HCT116 (cell line): ENCODE measurements around the gene CA4. TPM values are rescaled to one million over a fixed set of nuclear protein-coding genes. Genes with fewer than 3 reads are reported as not detected.

Experiments
- ATAC-seq: fragments of 200-7000 bp; cut with Tn5 transposase; 2 replicates; pipeline ENCODE4 v1.9.1; 2020; ENCODE audit warnings: mild to moderate bottlenecking, moderate library complexity
- BruUV-seq: library from RNA; stranded (reverse); fragments of 400-500 nt; replicated peaks from 2 replicates; lab custom pipeline; 2021; lab: Mats Ljungman, UMichigan
- CTCF ChIA-PET: fragments of 300-600 bp; sonication (Branson Sonifier 250); formaldehyde crosslinking; loops from one replicate; lab custom pipeline; 2021; ENCODE audit warnings: antibody characterized with exemption; lab: Charles Lee
- POLR2A ChIA-PET: fragments of 300-600, 350-600 bp; sonication (Branson Sonifier 250); formaldehyde crosslinking; loops from one replicate; lab custom pipeline; 2021; ENCODE audit warnings: antibody characterized with exemption; lab: Charles Lee
- RAD21 ChIA-PET, 2 experiments: fragments of 300-600 bp; sonication (Branson Sonifier 250); formaldehyde crosslinking; loops; one replicate each; lab custom pipeline; 2023; ENCODE audit warnings: low total read pairs in 2 of 2; ENCODE audit not compliant: uncharacterized antibody in 2 of 2, unreplicated experiment in 2 of 2, low non-redundant PET in 1 of 2; lab: Charles Lee
- DNase-seq: peaks from one replicate; pipeline ENCODE4 v3.0.0-alpha.2; 2010; ENCODE audit warnings: low read depth, low spot score
- H2AFZ ChIP-seq: fragments of 200-600 bp; shearing (Covaris generic), sonication (generic); 2 replicates; pipeline ENCODE4 v1.6.1; 2017; ENCODE audit warnings: low read depth, mixed run types, mixed read lengths, antibody characterized with exemption, low read length; ENCODE audit not compliant: poor library complexity, severe bottlenecking
- H3K27ac ChIP-seq: 2 replicates; pipeline ENCODE4 v1.5.1; 2012; ENCODE audit warnings: low read depth, low read length
- H3K27me3 ChIP-seq: fragments of 200-600 bp; sonication (generic); 2 replicates; pipeline ENCODE4 v1.6.1; 2016; ENCODE audit warnings: mixed run types, low read length, mixed read lengths; ENCODE audit not compliant: insufficient read depth
- H3K36me3 ChIP-seq, 2 experiments: fragments of 200-500 bp in 1 of 2; fragments of 200-600 bp in 1 of 2; sonication (Bioruptor generic) in 1 of 2; sonication (generic) in 1 of 2; 2 replicates each; pipeline versions ENCODE4 v1.5.1 to v1.6.1; 2014 to 2016; ENCODE audit warnings: low read length in 2 of 2, inconsistent platforms in 1 of 2, mixed read lengths in 1 of 2, mixed run types in 1 of 2; ENCODE audit not compliant: insufficient read depth in 2 of 2, control insufficient read depth in 1 of 2
- H3K4me1 ChIP-seq, 2 experiments: fragments of 200-600 bp in 1 of 2; sonication (generic) in 1 of 2; 2 replicates each; pipeline versions ENCODE4 v1.5.1 to v1.6.1; 2012 to 2017; ENCODE audit warnings: low read length in 2 of 2, inconsistent platforms in 1 of 2, mild to moderate bottlenecking in 1 of 2, mixed read lengths in 1 of 2, mixed run types in 1 of 2, moderate library complexity in 1 of 2; ENCODE audit not compliant: insufficient read depth in 2 of 2, control insufficient read depth in 1 of 2
- H3K4me2 ChIP-seq: fragments of 200-600 bp; sonication (generic); 2 replicates; pipeline ENCODE4 v1.6.1; 2017; ENCODE audit warnings: mixed run types, low read length, mixed read lengths
- H3K4me3 ChIP-seq, 2 experiments: fragments of 200-600 bp in 1 of 2; sonication (generic) in 1 of 2; replicated peaks in 1 of 2; 2 replicates each; pipeline ENCODE4 v1.5.1; 2011 to 2016; ENCODE audit warnings: low read length in 2 of 2, control low read depth in 1 of 2, low read depth in 1 of 2, mild to moderate bottlenecking in 1 of 2, mixed read lengths in 1 of 2, mixed run types in 1 of 2
- H3K79me2 ChIP-seq: fragments of 200-600 bp; sonication (generic); 2 replicates; pipeline ENCODE4 v1.6.1; 2017; ENCODE audit warnings: mild to moderate bottlenecking, mixed run types, low read length, moderate library complexity, mixed read lengths; ENCODE audit not compliant: insufficient read depth
- H3K9ac ChIP-seq: fragments of 200-600 bp; sonication (generic); 2 replicates; pipeline ENCODE4 v1.6.1; 2016; ENCODE audit warnings: low read length, mixed read lengths
- H3K9me2 ChIP-seq: fragments of 200-600 bp; sonication (generic), shearing (Covaris generic); 2 replicates; pipeline ENCODE4 v1.6.1; 2017; ENCODE audit warnings: mixed run types, mild to moderate bottlenecking, moderate library complexity; ENCODE audit not compliant: insufficient read depth
- H3K9me3 ChIP-seq, 2 experiments: fragments of 200-500 bp in 1 of 2; fragments of 200-600 bp in 1 of 2; sonication (Bioruptor generic) in 1 of 2; sonication (generic) in 1 of 2; 2 replicates each; pipeline ENCODE4 v1.6.1; 2014 to 2017; ENCODE audit warnings: low read length in 2 of 2, mixed read lengths in 2 of 2, inconsistent platforms in 1 of 2, low read depth in 1 of 2, mild to moderate bottlenecking in 1 of 2, mixed run types in 1 of 2, moderate library complexity in 1 of 2; ENCODE audit not compliant: control insufficient read depth in 1 of 2, insufficient read depth in 1 of 2
- H4K20me1 ChIP-seq: fragments of 200-600 bp; sonication (generic), shearing (Covaris generic); 2 replicates; pipeline ENCODE4 v1.6.1; 2017; ENCODE audit warnings: mixed run types, mild to moderate bottlenecking, moderate library complexity; ENCODE audit not compliant: insufficient read depth
- CBX3 ChIP-seq: IDR thresholded peaks from 2 replicates; pipeline ENCODE4 v1.6.1; 2012; ENCODE audit warnings: low read depth
- CEBPB ChIP-seq: IDR thresholded peaks from 2 replicates; pipeline ENCODE4 v1.6.1; 2012; ENCODE audit warnings: low read depth
- EGR1 ChIP-seq: IDR thresholded peaks from 2 replicates; pipeline ENCODE4 v1.6.1; 2012; ENCODE audit warnings: low read depth
- ELF1 ChIP-seq: IDR thresholded peaks from 2 replicates; pipeline ENCODE4 v1.6.1; 2012; ENCODE audit warnings: low read depth, borderline replicate concordance
- EZH2 ChIP-seq: fragments of 200-600 bp; sonication (generic); IDR thresholded peaks from 2 replicates; pipeline ENCODE4 v1.6.1; 2017; ENCODE audit warnings: antibody characterized with exemption, mixed run types
- EZH2phosphoT487 ChIP-seq: fragments of 200-600 bp; IDR thresholded peaks from 2 replicates; pipeline ENCODE4 v1.6.1; 2018; ENCODE audit warnings: antibody characterized with exemption, borderline replicate concordance
- FOSL1 ChIP-seq: IDR thresholded peaks from 2 replicates; pipeline ENCODE4 v1.6.1; 2012; ENCODE audit warnings: low read depth
- POLR2A ChIP-seq: IDR thresholded peaks from 2 replicates; pipeline ENCODE4 v1.7.0; 2011; ENCODE audit warnings: borderline replicate concordance; ENCODE audit not compliant: insufficient read depth, insufficient read length; ENCODE audit errors: extremely low read depth
- RAD21 ChIP-seq: IDR thresholded peaks from 2 replicates; pipeline ENCODE4 v1.6.1; 2012; ENCODE audit warnings: low read depth, mild to moderate bottlenecking
- SRF ChIP-seq: IDR thresholded peaks from 2 replicates; pipeline ENCODE4 v1.6.1; 2012; ENCODE audit warnings: low read depth
- ZNF274 ChIP-seq: fragments of 200-500 bp; sonication (Bioruptor generic); IDR thresholded peaks from 2 replicates; pipeline ENCODE4 v1.6.1; 2014; ENCODE audit warnings: mild to moderate bottlenecking, low read depth, low read length, inconsistent platforms
- intact Hi-C: fragments of 100-400 bp; cut with micrococcal nuclease; formaldehyde crosslinking; loops from 2 replicates; pipeline ENCODE4 v1.10.0; 2022
- total RNA-seq: library from RNA; stranded (reverse); gene quantifications from one replicate; pipeline ENCODE4 v1.2.1, GENCODE V29; 2021; ENCODE audit not compliant: unreplicated experiment
- TF ChIP-seq, protein P1 (sequence below): IDR thresholded peaks from 2 replicates; pipeline ENCODE4 v1.6.1; 2012; ENCODE audit warnings: low read depth
- TF ChIP-seq, protein P2 (sequence below): IDR thresholded peaks from 2 replicates; pipeline ENCODE4 v1.6.1; 2012
- TF ChIP-seq, protein P3 (sequence below): IDR thresholded peaks from 2 replicates; pipeline ENCODE4 v1.6.1; 2012
- TF ChIP-seq, protein P4 (sequence below), 3 experiments: fragments of 200-600 bp in 1 of 3; sonication (generic) in 1 of 3; IDR thresholded peaks in 2 of 3; conservative IDR thresholded peaks in 1 of 3; 2 replicates each; pipeline ENCODE4 v1.5.1; 2012 to 2017; ENCODE audit warnings: low read depth in 2 of 3, low read length in 2 of 3, antibody characterized with exemption in 1 of 3, borderline replicate concordance in 1 of 3, control low read depth in 1 of 3, mild to moderate bottlenecking in 1 of 3, mixed read lengths in 1 of 3, mixed run types in 1 of 3, moderate library complexity in 1 of 3; ENCODE audit not compliant: insufficient read depth in 1 of 3

Gene CA4
- total RNA-seq, 1 experiment from 2014 or later, result 0.20 TPM

DNA sequence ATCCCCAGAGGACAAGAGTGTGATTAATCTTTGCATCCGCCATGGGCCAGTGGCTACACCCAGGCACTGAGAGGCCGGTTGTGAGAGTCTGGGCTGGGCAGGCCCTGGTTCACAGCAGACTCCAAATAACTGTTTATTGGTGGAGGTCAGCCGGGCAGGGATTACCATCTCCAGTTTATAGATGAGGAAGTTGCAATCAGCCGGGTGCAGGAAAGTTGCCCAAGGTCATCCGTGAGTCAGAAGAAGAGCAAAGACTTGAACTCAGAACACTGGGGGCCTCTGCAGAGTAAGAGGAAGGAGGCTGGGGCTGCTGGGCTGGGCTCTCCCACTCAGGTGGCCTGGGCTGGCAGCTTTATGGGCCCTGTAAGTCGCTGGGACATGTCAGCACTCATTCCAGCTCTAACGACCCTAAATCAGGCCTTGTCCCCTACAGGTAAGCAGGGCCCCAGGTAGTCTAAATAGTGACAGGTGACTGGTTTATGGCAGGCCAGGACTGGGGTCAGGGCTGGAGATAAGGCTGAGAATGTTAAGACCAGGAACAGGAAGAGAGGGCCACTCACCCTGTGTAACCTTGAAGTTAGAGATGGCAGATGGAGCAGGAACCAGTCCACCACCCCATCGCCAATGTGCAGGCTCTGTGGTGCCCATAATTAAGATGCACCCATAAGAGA is 2.1 kb upstream of the CA4 start:
- Histone ChIP-seq H3K27ac (no peak overlapping the region), H3K9ac (no peak overlapping the region), H2AFZ (no peak overlapping the region), H3K4me2 (no peak overlapping the region), H3K9me2 (no peaks in the 10 kb centered on the region)
- CTCF ChIA-PET, result no interaction called here
- RAD21 ChIA-PET, result interaction anchor here in 1 of 2 experiments (0.8 kb wide), 1 partner anchor 83 kb away, joined by 3 read pairs; no protein-coding TSS in a partner anchor
- no peak for ATAC-seq
- DNase-seq, result no peak
- TF ChIP-seq CBX3, result no peak
- TF ChIP-seq, all 23 proteins: peak for 0
- Histone ChIP-seq H3K4me3 (no peak overlapping the region), H3K4me1 (peaks cover 7 to 12% of the 10 kb centered on the region in 2 experiments; a peak in 3 of 4 replicates), H3K36me3 (no peaks in the 10 kb centered on the region), H4K20me1 (no peaks in the 10 kb centered on the region), H3K79me2 (no peaks in the 10 kb centered on the region), H3K9me3 (no peaks in the 10 kb centered on the region), H3K27me3 (no peaks in the 10 kb centered on the region)
- no TSS peak for BruUV-seq
- intact Hi-C loops, result loop anchor here (10.0 kb wide), 2 partner anchors 457 to 487 kb away; partner anchors contain the start of gene PPM1D
- POLR2A ChIA-PET, result no interaction called here

DNA sequence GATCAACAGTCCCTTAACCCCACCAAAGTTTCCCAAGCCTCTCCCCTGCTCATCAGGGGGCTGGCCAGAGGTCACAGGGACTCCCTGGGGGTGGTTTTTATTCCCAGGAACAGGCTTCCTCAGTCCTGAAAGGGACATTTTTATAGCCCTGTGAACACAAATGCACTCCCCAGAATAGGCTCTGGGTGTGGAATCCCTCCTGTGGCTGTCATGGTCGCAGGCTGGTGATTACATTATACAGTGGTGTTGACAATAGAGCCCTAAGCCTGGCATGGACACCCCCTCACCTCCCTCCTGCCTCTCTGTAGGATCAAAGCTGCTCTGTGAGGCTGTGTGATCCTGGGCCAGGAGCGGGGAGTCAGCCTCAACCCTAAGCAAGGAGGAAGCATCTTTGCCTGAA is 1.4 kb upstream of the CA4 start:
- ChIA-PET RAD21 (no interaction called here), CTCF (no interaction called here), POLR2A (no interaction called here)
- Histone ChIP-seq H4K20me1 (no peaks in the 10 kb centered on the region), H3K79me2 (no peaks in the 10 kb centered on the region), H3K27me3 (no peaks in the 10 kb centered on the region), H3K9ac (no peak overlapping the region), H3K4me3 (no peak overlapping the region), H3K9me3 (no peaks in the 10 kb centered on the region), H3K4me1 (peaks cover under 1 to 5% of the 10 kb centered on the region in 2 experiments; a peak in 3 of 4 replicates), H3K27ac (no peak overlapping the region), H2AFZ (no peak overlapping the region), H3K36me3 (no peaks in the 10 kb centered on the region), H3K4me2 (no peak overlapping the region), H3K9me2 (no peaks in the 10 kb centered on the region)
- intact Hi-C loops, result loop anchor here (10.0 kb wide), 2 partner anchors 456 to 486 kb away; partner anchors contain the start of gene PPM1D
- no peak for DNase-seq
- ATAC-seq, result no peak
- no TSS peak for BruUV-seq
- TF ChIP-seq RAD21 (no peak), EGR1 (no peak), EZH2phosphoT487 (no peak), FOSL1 (no peak), ELF1 (no peak), POLR2A (no peak), CEBPB (no peak), SRF (no peak), EZH2 (no peak), ZNF274 (no peak)
- TF ChIP-seq, protein P1, sequence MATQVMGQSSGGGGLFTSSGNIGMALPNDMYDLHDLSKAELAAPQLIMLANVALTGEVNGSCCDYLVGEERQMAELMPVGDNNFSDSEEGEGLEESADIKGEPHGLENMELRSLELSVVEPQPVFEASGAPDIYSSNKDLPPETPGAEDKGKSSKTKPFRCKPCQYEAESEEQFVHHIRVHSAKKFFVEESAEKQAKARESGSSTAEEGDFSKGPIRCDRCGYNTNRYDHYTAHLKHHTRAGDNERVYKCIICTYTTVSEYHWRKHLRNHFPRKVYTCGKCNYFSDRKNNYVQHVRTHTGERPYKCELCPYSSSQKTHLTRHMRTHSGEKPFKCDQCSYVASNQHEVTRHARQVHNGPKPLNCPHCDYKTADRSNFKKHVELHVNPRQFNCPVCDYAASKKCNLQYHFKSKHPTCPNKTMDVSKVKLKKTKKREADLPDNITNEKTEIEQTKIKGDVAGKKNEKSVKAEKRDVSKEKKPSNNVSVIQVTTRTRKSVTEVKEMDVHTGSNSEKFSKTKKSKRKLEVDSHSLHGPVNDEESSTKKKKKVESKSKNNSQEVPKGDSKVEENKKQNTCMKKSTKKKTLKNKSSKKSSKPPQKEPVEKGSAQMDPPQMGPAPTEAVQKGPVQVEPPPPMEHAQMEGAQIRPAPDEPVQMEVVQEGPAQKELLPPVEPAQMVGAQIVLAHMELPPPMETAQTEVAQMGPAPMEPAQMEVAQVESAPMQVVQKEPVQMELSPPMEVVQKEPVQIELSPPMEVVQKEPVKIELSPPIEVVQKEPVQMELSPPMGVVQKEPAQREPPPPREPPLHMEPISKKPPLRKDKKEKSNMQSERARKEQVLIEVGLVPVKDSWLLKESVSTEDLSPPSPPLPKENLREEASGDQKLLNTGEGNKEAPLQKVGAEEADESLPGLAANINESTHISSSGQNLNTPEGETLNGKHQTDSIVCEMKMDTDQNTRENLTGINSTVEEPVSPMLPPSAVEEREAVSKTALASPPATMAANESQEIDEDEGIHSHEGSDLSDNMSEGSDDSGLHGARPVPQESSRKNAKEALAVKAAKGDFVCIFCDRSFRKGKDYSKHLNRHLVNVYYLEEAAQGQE, result no peak
- TF ChIP-seq, protein P2, sequence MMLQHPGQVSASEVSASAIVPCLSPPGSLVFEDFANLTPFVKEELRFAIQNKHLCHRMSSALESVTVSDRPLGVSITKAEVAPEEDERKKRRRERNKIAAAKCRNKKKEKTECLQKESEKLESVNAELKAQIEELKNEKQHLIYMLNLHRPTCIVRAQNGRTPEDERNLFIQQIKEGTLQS, result no peak
- TF ChIP-seq, protein P3, sequence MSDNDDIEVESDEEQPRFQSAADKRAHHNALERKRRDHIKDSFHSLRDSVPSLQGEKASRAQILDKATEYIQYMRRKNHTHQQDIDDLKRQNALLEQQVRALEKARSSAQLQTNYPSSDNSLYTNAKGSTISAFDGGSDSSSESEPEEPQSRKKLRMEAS, result no peak
- TF ChIP-seq, protein P4, sequence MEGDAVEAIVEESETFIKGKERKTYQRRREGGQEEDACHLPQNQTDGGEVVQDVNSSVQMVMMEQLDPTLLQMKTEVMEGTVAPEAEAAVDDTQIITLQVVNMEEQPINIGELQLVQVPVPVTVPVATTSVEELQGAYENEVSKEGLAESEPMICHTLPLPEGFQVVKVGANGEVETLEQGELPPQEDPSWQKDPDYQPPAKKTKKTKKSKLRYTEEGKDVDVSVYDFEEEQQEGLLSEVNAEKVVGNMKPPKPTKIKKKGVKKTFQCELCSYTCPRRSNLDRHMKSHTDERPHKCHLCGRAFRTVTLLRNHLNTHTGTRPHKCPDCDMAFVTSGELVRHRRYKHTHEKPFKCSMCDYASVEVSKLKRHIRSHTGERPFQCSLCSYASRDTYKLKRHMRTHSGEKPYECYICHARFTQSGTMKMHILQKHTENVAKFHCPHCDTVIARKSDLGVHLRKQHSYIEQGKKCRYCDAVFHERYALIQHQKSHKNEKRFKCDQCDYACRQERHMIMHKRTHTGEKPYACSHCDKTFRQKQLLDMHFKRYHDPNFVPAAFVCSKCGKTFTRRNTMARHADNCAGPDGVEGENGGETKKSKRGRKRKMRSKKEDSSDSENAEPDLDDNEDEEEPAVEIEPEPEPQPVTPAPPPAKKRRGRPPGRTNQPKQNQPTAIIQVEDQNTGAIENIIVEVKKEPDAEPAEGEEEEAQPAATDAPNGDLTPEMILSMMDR (IDR thresholded peaks at IDR 0.05 in 2 of 3, conservative IDR thresholded peaks at IDR 0.05 in 1 of 3; ENCODE audit: borderline replicate concordance in 1 of 3, insufficient read depth in 1 of 3, low read depth in 2 of 3, low read length in 2 of 3), result no peak
